HUDEP-2 (cell line): Measurements from ENCODE around the gene OBSCN.

ENCODE experiments used
- DNase-seq, 76 experiments: peaks; one replicate each; lab custom pipeline; 2025; ENCODE audit not compliant: unreplicated experiment in 76 of 76; lab: John Stamatoyannopoulos, UW

OBSCN gene

GRCh38 chr1:228171221-228171891 lies 36.5 kb upstream of the OBSCN start:
- no peak for DNase-seq

GRCh38 chr1:228172591-228173527 lies 35.0 kb upstream of the OBSCN start:
- no peak for DNase-seq

- peak in 4 of 76 experiments; percentile 14 to 34 (median 26) for DNase-seq
Observed at GRCh38 chr1:228173528-228174481, 34.0 kb upstream of the OBSCN start.

GRCh38 chr1:228174482-228175315 lies 33.1 kb upstream of the OBSCN start:
- peak in 9 of 76 experiments; percentile 8 to 76 (median 17) for DNase-seq

- DNase-seq, result no peak
Observed at GRCh38 chr1:228175316-228176023, 32.4 kb upstream of the OBSCN start.

- no peak for DNase-seq
Observed at GRCh38 chr1:228176024-228176395, 31.8 kb upstream of the OBSCN start.

GRCh38 chr1:228176461-228177182 lies 31.2 kb upstream of the OBSCN start:
- DNase-seq, result no peak

- DNase-seq, result no peak
Observed at GRCh38 chr1:228177183-228177475, 30.7 kb upstream of the OBSCN start.

GRCh38 chr1:228177721-228178710 lies 29.8 kb upstream of the OBSCN start:
- no peak for DNase-seq

GRCh38 chr1:228178737-228179684 lies 28.8 kb upstream of the OBSCN start:
- peak in 75 of 76 experiments; percentile 21 to 93 (median 77) for DNase-seq

- DNase-seq, result peak in 5 of 76 experiments; percentile 3 to 28 (median 19)
Observed at GRCh38 chr1:228180271-228180958, 27.4 kb upstream of the OBSCN start.

GRCh38 chr1:228180959-228181644 lies 26.7 kb upstream of the OBSCN start:
- DNase-seq, result no peak

- no peak for DNase-seq
Observed at GRCh38 chr1:228181645-228182034, 26.2 kb upstream of the OBSCN start.

- DNase-seq, result no peak
Observed at GRCh38 chr1:228182296-228183030, 25.4 kb upstream of the OBSCN start.

GRCh38 chr1:228184152-228184551 lies 23.7 kb upstream of the OBSCN start:
- no peak for DNase-seq
